Small intestine (tissue), 7 donors: ENCODE measurements around the gene GFRA4. TPM values are rescaled to one million over a fixed set of nuclear protein-coding genes. Genes with fewer than 3 reads are reported as not detected.

Experiments used
- DNase-seq, 2 donors: peaks; one replicate each; pipeline versions ENCODE4 v3.0.0 to v3.0.0-alpha.2; 2013
- FAIRE-seq: peaks from 2 replicates; lab custom pipeline; 2012; peaks lifted over from hg19 to GRCh38; lab: Jason Lieb, UNC
- H3K27ac ChIP-seq, 3 donors: one replicate each; pipeline ENCODE4 v1.5.1; 2013; ENCODE audit warnings: low read length in 2 of 3, mild to moderate bottlenecking in 2 of 3, control low read depth in 1 of 3, inconsistent platforms in 1 of 3, low read depth in 1 of 3, moderate library complexity in 1 of 3
- H3K27me3 ChIP-seq, 3 donors: one replicate each; pipeline ENCODE4 v1.6.1; 2013; ENCODE audit warnings: low read length in 3 of 3, inconsistent platforms in 1 of 3; ENCODE audit not compliant: control insufficient read depth in 3 of 3, insufficient read depth in 3 of 3
- H3K36me3 ChIP-seq, 3 donors: one replicate each; pipeline ENCODE4 v1.6.1; 2013; ENCODE audit warnings: low read length in 3 of 3, inconsistent platforms in 1 of 3, low read depth in 1 of 3, mild to moderate bottlenecking in 1 of 3, moderate library complexity in 1 of 3; ENCODE audit not compliant: control insufficient read depth in 3 of 3, insufficient read depth in 2 of 3
- H3K4me1 ChIP-seq, 3 donors: one replicate each; pipeline ENCODE4 v1.6.1; 2013; ENCODE audit warnings: low read length in 2 of 3, inconsistent platforms in 1 of 3, low read depth in 1 of 3, mild to moderate bottlenecking in 1 of 3, moderate library complexity in 1 of 3; ENCODE audit not compliant: control insufficient read depth in 3 of 3, insufficient read depth in 2 of 3
- H3K4me3 ChIP-seq, 3 donors: one replicate each; pipeline ENCODE4 v1.5.1; 2013; ENCODE audit warnings: low read length in 3 of 3, control low read depth in 1 of 3, inconsistent platforms in 1 of 3, low read depth in 1 of 3, mild to moderate bottlenecking in 1 of 3, moderate library complexity in 1 of 3
- H3K9me3 ChIP-seq, 2 donors: one replicate each; pipeline ENCODE4 v1.6.1; 2013; ENCODE audit warnings: low read depth in 1 of 2, low read length in 1 of 2; ENCODE audit not compliant: control insufficient read depth in 2 of 2, insufficient read depth in 1 of 2
- WGBS, 3 donors: extraction: QIAGEN DNeasy Blood & Tissue Kit; methylation state at CpG; one replicate each; pipeline ENCODE4 v1.1.7; 2013; 5-methylcytosine and 5-hydroxymethylcytosine counted together
- polyA plus RNA-seq, 4 donors: library from polyadenylated mRNA; stranded (reverse) in 3 of 4; unstranded in 1 of 4; fragments of 200-250 nt in 3 of 4; fragments of 120-200 nt in 1 of 4; gene quantifications; one replicate each; pipeline versions ENCODE4 v1.2.1 to v1.2.3, GENCODE V29; 2013
- donor health status: healthy with polysubstance abuse.
- donor health status: control.
- donor health status: control.
- donor health status: Bipolar disorder and iron deficiency.
- donor health status: healthy.

Gene GFRA4
- polyA plus RNA-seq, 4 donors: not detected

DNA sequence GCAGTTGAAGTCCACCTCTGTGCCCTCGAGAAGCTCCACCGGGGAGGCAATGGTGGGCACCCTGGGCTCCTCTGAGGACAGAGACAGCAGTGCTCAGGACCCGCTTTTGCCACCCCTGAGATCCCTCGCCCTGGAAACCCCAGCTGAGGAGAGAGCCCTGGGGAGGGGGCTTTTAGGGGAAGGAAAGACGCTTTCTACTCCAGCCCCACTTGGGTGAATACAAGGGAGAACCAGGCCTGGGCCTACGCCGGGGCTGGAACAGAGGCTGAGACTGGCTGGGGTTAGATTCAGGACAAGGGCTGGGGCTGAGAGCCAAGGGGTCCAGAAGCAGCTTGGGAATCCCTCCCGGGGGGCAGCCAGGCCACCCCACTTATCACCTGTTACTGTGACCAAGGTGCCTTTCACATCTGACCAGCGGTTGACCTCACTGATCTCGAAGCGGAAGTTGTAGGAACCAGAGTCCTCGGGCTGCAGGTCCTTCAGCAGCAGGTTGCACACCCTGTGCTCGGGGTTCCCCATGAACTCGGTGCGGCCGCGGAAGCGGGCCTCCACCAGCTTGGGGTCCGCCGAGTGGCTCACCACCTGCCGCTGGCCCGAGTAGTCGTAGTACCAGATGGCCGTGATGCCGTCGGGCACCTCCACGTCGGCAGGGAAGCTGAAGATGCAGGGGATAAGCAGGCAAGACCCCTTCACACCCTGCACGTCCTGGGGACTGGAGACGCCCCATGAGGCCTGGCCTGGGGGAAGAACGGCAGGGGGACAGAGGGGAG lies 43.0 kb upstream of the GFRA4 start:
- 89 to 93% (median 91%) methylated on average over 31 of the region's 31 CpGs for WGBS, 3 donors
- FAIRE-seq (no peak), DNase-seq (no peak)
- H3K27me3 ChIP-seq: peaks cover 0 to 4% (median 0%) of the 10 kb centered on the region in 3 donors
- no peaks in the 10 kb centered on the region for H3K36me3 ChIP-seq
- H3K4me1 ChIP-seq: peaks cover 0 to 6% (median 0%) of the 10 kb centered on the region in 3 donors
- no peak overlapping the region for H3K4me3 ChIP-seq
- H3K9me3 ChIP-seq: no peaks in the 10 kb centered on the region
- H3K27ac ChIP-seq: no peak overlapping the region

DNA sequence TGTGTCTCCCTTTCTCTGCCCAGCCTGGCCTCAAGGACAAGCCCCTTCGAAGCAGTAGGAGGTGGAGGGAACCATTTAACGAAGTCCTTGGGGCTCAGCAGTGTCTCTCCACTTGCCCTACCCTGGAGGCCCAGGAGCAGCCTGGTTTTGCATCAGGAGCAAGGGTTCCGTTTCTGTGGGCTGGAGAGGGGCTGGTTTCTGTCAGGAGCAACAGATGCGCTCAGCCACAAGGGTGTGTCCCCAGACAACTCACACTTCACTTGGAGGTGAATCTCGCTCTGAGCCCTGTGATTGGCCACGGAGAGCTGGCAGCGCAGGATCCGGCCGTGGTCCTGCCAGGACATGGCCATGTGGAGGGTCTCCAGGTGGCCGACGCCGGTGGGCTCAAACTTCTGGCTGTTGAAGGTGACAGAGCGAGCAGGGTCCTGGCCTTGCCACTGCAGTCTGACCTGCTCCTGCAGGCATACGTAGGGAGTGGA lies 42.3 kb upstream of the GFRA4 start:
- Histone ChIP-seq H3K9me3 (no peaks in the 10 kb centered on the region), H3K27ac (no peak overlapping the region), H3K4me3 (no peak overlapping the region), H3K4me1 (peaks cover 0 to 3% (median 0%) of the 10 kb centered on the region in 3 donors), H3K36me3 (no peaks in the 10 kb centered on the region), H3K27me3 (peaks cover 0 to 3% (median 0%) of the 10 kb centered on the region in 3 donors)
- 80 to 84% (median 82%) methylated on average over 14 of the region's 14 CpGs for WGBS, 3 donors
- FAIRE-seq (no peak), DNase-seq (no peak)

DNA sequence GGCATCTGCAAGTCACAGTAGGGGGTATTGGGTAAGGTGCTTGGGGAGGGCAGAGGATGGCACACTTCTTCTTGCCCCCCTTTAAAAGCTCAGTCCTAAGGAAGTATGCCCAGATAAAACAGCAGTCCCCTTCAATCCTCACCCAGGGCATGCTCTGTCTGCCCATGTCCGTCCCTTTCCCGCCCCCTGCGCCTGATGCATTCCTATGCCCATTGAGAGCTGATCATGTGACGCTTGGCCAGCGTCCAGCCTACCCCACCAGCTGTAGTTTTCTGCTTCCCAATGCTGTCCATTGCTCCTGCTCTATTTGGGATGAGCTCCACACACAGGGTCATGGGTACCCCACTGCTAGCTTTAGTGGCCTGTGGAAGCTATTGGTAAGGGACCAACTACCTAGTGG lies 40.9 kb upstream of the GFRA4 start:
- no peak overlapping the region for H3K27ac ChIP-seq
- H3K36me3 ChIP-seq: no peaks in the 10 kb centered on the region
- DNase-seq (no peak), FAIRE-seq (no peak)
- H3K4me1 ChIP-seq: no peaks in the 10 kb centered on the region
- H3K9me3 ChIP-seq: no peaks in the 10 kb centered on the region
- no peak overlapping the region for H3K4me3 ChIP-seq
- 73 to 92% (median 74%) methylated on average over 5 of the region's 5 CpGs for WGBS, 3 donors
- peaks cover 0 to 2% (median 0%) of the 10 kb centered on the region in 3 donors for H3K27me3 ChIP-seq

DNA sequence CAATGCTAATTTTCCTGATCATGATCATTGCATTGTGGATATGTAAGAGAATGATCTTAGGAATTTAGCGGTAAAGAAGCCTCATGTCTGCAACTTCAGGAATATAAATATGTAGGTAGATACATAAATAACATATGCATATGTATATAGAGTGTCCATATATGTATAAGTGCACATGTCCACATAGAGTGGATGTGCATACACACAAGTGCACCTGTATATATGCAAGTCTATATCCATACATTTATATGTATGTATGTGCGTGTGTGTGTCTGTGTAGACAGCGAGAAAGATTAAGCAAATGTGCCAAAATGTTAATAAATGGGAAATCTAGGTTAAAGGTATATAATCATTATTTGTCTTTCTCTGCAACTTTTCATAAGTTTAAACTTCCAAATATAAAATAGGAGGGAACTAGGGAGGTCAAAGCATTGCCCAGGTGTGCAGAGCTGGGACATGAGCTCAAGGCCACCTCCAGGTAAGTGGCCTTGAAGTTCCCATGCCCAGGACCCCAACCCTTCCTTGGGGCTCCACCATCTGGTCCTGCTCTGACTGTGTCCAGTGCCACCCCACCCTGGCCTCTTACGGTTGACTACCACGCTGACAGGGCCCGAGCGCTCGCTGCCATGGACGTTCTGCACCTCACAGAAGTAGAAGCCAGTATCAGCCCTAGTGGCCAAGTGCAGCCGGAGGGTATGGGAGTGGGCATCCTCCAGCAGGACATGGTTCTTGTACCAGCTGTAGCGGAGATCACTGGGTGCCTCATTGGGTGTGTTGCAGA lies 39.6 kb upstream of the GFRA4 start:
- Histone ChIP-seq H3K36me3 (no peaks in the 10 kb centered on the region), H3K4me1 (no peaks in the 10 kb centered on the region), H3K27ac (no peak overlapping the region), H3K9me3 (no peaks in the 10 kb centered on the region), H3K4me3 (no peak overlapping the region), H3K27me3 (peaks cover 0 to 2% (median 0%) of the 10 kb centered on the region in 3 donors)
- FAIRE-seq (no peak), DNase-seq (no peak)
- 86 to 94% (median 92%) methylated on average over 11 of the region's 11 CpGs for WGBS, 3 donors

DNA sequence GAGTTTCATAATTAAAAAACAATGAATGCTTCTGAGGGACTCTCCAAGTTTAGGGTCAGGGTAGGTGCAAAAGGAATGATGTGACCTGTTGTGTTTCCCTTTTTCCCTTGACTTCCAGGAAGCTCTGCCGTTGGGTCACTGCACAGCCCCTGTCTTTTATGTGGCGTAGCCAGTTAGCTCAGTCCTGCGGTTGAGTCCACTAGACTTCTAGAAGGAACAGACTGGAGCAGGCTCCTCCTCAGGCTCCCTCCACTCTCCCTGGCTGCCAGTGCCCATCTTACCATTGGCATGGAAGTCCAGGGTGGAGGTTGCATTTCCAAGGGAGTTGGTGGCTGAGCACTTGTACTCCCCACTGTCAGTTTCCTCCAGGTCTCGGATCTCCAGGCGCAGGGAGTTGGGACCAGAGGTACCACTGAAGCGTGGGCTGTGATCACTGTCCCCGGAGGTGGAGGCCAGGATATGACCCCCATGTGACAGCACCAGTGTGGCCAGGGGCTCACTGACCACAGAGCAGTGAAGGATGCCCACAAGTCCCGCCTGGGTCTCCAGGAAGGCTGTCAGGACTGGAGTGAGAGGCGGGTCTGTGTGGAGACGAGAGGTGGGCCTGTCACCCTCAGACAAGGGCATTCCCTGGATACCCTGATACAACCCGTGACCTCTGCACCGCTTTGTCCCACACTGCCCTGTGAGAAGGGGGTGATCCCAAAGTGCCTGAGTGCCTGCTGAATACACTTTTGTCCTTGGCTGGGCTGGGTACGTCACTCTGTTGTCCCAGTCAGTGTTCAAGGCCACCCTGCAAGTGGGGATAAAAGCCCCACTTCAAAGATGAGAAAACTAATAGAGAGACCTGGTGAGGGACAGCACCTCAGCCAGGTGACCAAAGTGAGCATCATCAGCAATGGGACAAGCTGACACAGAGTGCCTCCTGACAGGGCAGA lies 38.1 kb upstream of the GFRA4 start:
- Histone ChIP-seq H3K9me3 (peaks cover 0 to 4% of the 10 kb centered on the region in 2 donors), H3K4me3 (no peak overlapping the region), H3K27ac (no peak overlapping the region), H3K27me3 (peaks cover 0 to 2% (median 0%) of the 10 kb centered on the region in 3 donors), H3K36me3 (no peaks in the 10 kb centered on the region), H3K4me1 (no peaks in the 10 kb centered on the region)
- DNase-seq (no peak), FAIRE-seq (no peak)
- 76 to 88% (median 83%) methylated on average over 13 of the region's 13 CpGs for WGBS, 3 donors

DNA sequence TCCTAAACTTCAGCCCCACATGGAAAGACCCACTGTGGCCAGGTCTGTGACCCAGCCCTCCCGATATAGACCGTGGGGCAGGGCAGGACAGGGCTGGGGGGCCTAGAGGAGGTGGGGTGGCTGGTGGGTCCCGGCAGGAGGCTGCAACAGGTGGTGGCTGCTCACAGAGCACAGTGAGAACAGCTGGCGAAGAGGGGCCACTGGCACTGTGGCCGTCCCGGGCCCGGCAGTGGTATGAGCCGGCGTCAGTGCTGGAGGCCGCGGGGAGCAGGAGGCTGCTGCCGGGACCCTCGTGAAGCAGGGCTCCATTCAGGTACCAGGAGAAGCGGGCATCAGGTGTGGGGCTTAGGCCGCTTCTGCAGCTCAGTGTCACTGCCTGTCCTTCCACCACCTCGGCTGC lies 35.8 kb upstream of the GFRA4 start:
- DNase-seq (no peak), FAIRE-seq (no peak)
- Histone ChIP-seq H3K36me3 (no peaks in the 10 kb centered on the region), H3K27ac (no peak overlapping the region), H3K9me3 (peaks cover 0 to 7% of the 10 kb centered on the region in 2 donors), H3K4me1 (no peaks in the 10 kb centered on the region), H3K4me3 (no peak overlapping the region), H3K27me3 (no peaks in the 10 kb centered on the region)
- 81 to 90% (median 88%) methylated on average over 14 to 16 of the region's 16 CpGs for WGBS, 3 donors

DNA sequence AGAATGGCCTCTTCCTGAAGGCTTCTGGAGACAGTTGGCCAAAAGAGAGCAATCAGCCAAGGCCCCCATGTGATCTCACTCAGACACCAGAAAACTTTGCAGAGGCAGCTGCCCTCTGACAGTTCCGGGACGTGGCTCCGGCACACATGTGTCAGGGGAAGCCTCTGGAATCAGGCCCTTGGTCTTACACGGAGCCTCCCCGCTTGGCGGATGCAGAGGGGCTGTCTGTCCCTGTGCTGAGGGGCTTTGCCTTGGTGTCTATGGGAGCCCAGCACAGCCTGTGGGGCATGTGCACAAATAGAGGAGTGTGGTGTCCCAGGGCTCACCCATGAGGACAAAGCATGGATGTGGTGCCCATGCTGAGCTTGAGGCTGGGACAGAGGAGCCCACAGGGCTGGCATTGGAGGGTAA lies 35.4 kb upstream of the GFRA4 start:
- Histone ChIP-seq H3K4me1 (no peaks in the 10 kb centered on the region), H3K27me3 (no peaks in the 10 kb centered on the region), H3K9me3 (peaks cover 0 to 7% of the 10 kb centered on the region in 2 donors), H3K4me3 (no peak overlapping the region), H3K27ac (no peak overlapping the region), H3K36me3 (no peaks in the 10 kb centered on the region)
- FAIRE-seq (no peak), DNase-seq (no peak)
- WGBS, 3 donors: 73 to 92% (median 82%) methylated on average over 6 of the region's 6 CpGs
